Neuronal stem cell (in vitro differentiated cells): Measurements from ENCODE around the gene SEMA6A.
A peak's percentile ranks its signal among the peaks of the same experiment; 100 is the strongest.

Experiments
- DNase-seq: peaks from one replicate; pipeline ENCODE4 v3.0.0-alpha.2; 2013; ENCODE audit warnings: low spot score
- H2AFZ ChIP-seq: one replicate; pipeline ENCODE4 v1.6.1; 2013; ENCODE audit warnings: mild to moderate bottlenecking, low read length, inconsistent platforms
- H2AK5ac ChIP-seq: 2 replicates; pipeline ENCODE4 v1.6.1; 2013; ENCODE audit warnings: low read depth, mild to moderate bottlenecking, inconsistent platforms, low read length, moderate library complexity, mixed read lengths
- H2BK120ac ChIP-seq: 2 replicates; pipeline ENCODE4 v1.6.1; 2013; ENCODE audit warnings: low read depth, mild to moderate bottlenecking, inconsistent platforms, low read length, moderate library complexity, mixed read lengths
- H2BK12ac ChIP-seq: one replicate; pipeline ENCODE4 v1.6.1; 2013; ENCODE audit warnings: low read length, inconsistent platforms
- H2BK15ac ChIP-seq: 2 replicates; pipeline ENCODE4 v1.6.1; 2013; ENCODE audit warnings: mild to moderate bottlenecking, low read length, inconsistent platforms, mixed read lengths
- H2BK5ac ChIP-seq: one replicate; pipeline ENCODE4 v1.6.1; 2013; ENCODE audit warnings: inconsistent platforms, mild to moderate bottlenecking, low read length, moderate library complexity
- H3K14ac ChIP-seq: one replicate; pipeline ENCODE4 v1.6.1; 2013; ENCODE audit warnings: low read length, inconsistent platforms
- H3K18ac ChIP-seq: 2 replicates; pipeline ENCODE4 v1.6.1; 2013; ENCODE audit warnings: low read length, inconsistent platforms
- H3K23ac ChIP-seq: 2 replicates; pipeline ENCODE4 v1.6.1; 2013; ENCODE audit warnings: low read depth, mild to moderate bottlenecking, mixed read lengths, low read length, inconsistent platforms; ENCODE audit not compliant: poor library complexity
- H3K27ac ChIP-seq: replicated peaks from 3 replicates; pipeline ENCODE4 v1.5.1; 2013; ENCODE audit warnings: low read length, inconsistent platforms
- H3K27me3 ChIP-seq, 3 experiments: 2 replicates each; pipeline ENCODE4 v1.6.1; 2013; ENCODE audit warnings: low read length in 3 of 3, mild to moderate bottlenecking in 2 of 3, inconsistent platforms in 1 of 3, low read depth in 1 of 3, mixed read lengths in 1 of 3, moderate library complexity in 1 of 3; ENCODE audit not compliant: control insufficient read depth in 3 of 3, insufficient read depth in 3 of 3
- H3K36me3 ChIP-seq, 2 donors: replicated peaks in 1 of 2; 2 replicates each; pipeline ENCODE4 v1.6.1; 2013; ENCODE audit warnings: low read length in 2 of 2; ENCODE audit not compliant: control insufficient read depth in 2 of 2, insufficient read depth in 2 of 2
- H3K4ac ChIP-seq: 2 replicates; pipeline ENCODE4 v1.6.1; 2013; ENCODE audit warnings: inconsistent platforms, mild to moderate bottlenecking, low read length, moderate library complexity
- H3K4me1 ChIP-seq, 2 donors: 1 replicate in 1 of 2; 2 replicates in 1 of 2; pipeline ENCODE4 v1.6.1; 2013; ENCODE audit warnings: low read length in 2 of 2, low read depth in 1 of 2; ENCODE audit not compliant: control insufficient read depth in 2 of 2, insufficient read depth in 1 of 2
- H3K4me2 ChIP-seq: one replicate; pipeline ENCODE4 v1.6.1; 2013; ENCODE audit warnings: mild to moderate bottlenecking, low read length, inconsistent platforms; ENCODE audit not compliant: insufficient read depth, poor library complexity, severe bottlenecking
- H3K4me3 ChIP-seq, 2 donors: 2 replicates each; pipeline ENCODE4 v1.5.1; 2013; ENCODE audit warnings: low read length in 2 of 2, mild to moderate bottlenecking in 2 of 2, inconsistent platforms in 1 of 2, moderate library complexity in 1 of 2
- H3K79me1 ChIP-seq: one replicate; pipeline ENCODE4 v1.6.1; 2013; ENCODE audit warnings: low read depth, mild to moderate bottlenecking, inconsistent platforms, low read length, moderate library complexity
- H3K9ac ChIP-seq: one replicate; pipeline ENCODE4 v1.6.1; 2013; ENCODE audit warnings: mild to moderate bottlenecking, low read depth, low read length, inconsistent platforms; ENCODE audit not compliant: poor library complexity
- H3K9me3 ChIP-seq, 2 donors: replicated peaks in 1 of 2; 2 replicates each; pipeline versions ENCODE3 to v1.6.1; 2013; ENCODE audit warnings: low read length in 2 of 2, mild to moderate bottlenecking in 2 of 2, inconsistent platforms in 1 of 2, low read depth in 1 of 2, mixed read lengths in 1 of 2, moderate library complexity in 1 of 2; ENCODE audit not compliant: control insufficient read depth in 2 of 2, insufficient read depth in 1 of 2
- H4K8ac ChIP-seq: one replicate; pipeline ENCODE4 v1.6.1; 2013; ENCODE audit warnings: low read depth, mild to moderate bottlenecking, inconsistent platforms, low read length, moderate library complexity
- H4K91ac ChIP-seq: one replicate; pipeline ENCODE4 v1.6.1; 2013; ENCODE audit warnings: low read length, low read depth, mild to moderate bottlenecking, inconsistent platforms; ENCODE audit not compliant: poor library complexity
- WGBS, 2 donors: extraction: QIAGEN DNeasy Blood & Tissue Kit; methylation state at CpG; one replicate each; pipeline ENCODE4 v1.1.7; 2013; ENCODE audit warnings: missing lambda C conversion rate in 2 of 2, mixed read lengths in 1 of 2; ENCODE audit not compliant: insufficient read length in 2 of 2, insufficient replicate concordance in 1 of 2; ENCODE audit errors: extremely low coverage in 2 of 2; 5-methylcytosine and 5-hydroxymethylcytosine counted together

SEMA6A gene

GRCh38 chr5:116554764-116555163 lies 19.9 kb downstream of the SEMA6A start:
- Histone ChIP-seq H3K4ac (no peak overlapping the region), H2AK5ac (no peak overlapping the region), H3K23ac (no peak overlapping the region), H3K18ac (no peak overlapping the region), H2BK120ac (no peak overlapping the region), H3K9ac (no peak overlapping the region), H3K27me3 (no peaks in the 10 kb centered on the region), H3K79me1 (no peaks in the 10 kb centered on the region), H2BK15ac (no peak overlapping the region), H3K36me3 (no peaks in the 10 kb centered on the region), H4K91ac (no peak overlapping the region), H3K4me1 (peaks cover 6 to 12% of the 10 kb centered on the region in 2 donors), H4K8ac (no peak overlapping the region), H2BK5ac (no peak overlapping the region), H3K4me2 (no peak overlapping the region), H3K9me3 (no peaks in the 10 kb centered on the region), H3K27ac (peak overlapping the region; percentile 9), H3K14ac (no peak overlapping the region), H3K4me3 (no peak overlapping the region), H2AFZ (no peak overlapping the region), H2BK12ac (no peak overlapping the region)
- no peak for DNase-seq
- whole genome bisulfite sequencing, 2 donors = no CpG with 5 or more reads among the region's 2 CpGs

DNA sequence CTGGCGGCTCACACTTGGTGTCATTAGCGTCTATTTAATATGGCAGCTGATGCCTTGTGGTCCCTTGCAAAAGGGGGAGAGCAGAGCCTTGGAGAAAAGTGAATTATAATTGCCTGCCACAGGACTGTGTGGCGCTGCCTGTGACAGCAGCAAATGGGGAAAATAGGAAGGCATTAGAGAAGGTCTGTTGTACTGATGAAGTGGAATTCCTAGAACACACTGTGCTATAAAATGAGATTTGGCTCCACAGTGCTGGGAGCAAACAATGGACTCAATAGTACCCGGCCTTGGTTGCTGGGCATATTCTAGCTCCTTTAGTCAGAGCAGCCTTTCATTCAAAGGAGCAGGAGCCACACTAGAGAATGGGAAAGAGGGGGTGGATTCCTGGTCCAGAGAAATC lies 21.3 kb downstream of the SEMA6A start:
- H3K4me1 ChIP-seq = peaks cover 6 to 9% of the 10 kb centered on the region in 2 donors
- H2BK15ac ChIP-seq = no peak overlapping the region
- H3K9ac ChIP-seq = no peak overlapping the region
- H3K27ac ChIP-seq = peak overlapping the region; percentile 84
- H3K4ac ChIP-seq = no peak overlapping the region
- no peaks in the 10 kb centered on the region for H3K27me3 ChIP-seq
- H3K18ac ChIP-seq = no peak overlapping the region
- no peak overlapping the region for H3K23ac ChIP-seq
- DNase-seq = peak; percentile 62
- peak overlapping the region; percentile 2 for H2AFZ ChIP-seq
- no peak overlapping the region for H2BK120ac ChIP-seq
- no peak overlapping the region for H3K4me3 ChIP-seq
- H4K8ac ChIP-seq = no peak overlapping the region
- H3K36me3 ChIP-seq = no peaks in the 10 kb centered on the region
- no peak overlapping the region for H2AK5ac ChIP-seq
- no peak overlapping the region for H2BK12ac ChIP-seq
- H3K79me1 ChIP-seq = no peaks in the 10 kb centered on the region
- no CpG with 5 or more reads among the region's 4 CpGs for WGBS, 2 donors
- no peaks in the 10 kb centered on the region for H3K9me3 ChIP-seq
- no peak overlapping the region for H2BK5ac ChIP-seq
- no peak overlapping the region for H4K91ac ChIP-seq
- H3K14ac ChIP-seq = no peak overlapping the region
- H3K4me2 ChIP-seq = no peak overlapping the region

DNA sequence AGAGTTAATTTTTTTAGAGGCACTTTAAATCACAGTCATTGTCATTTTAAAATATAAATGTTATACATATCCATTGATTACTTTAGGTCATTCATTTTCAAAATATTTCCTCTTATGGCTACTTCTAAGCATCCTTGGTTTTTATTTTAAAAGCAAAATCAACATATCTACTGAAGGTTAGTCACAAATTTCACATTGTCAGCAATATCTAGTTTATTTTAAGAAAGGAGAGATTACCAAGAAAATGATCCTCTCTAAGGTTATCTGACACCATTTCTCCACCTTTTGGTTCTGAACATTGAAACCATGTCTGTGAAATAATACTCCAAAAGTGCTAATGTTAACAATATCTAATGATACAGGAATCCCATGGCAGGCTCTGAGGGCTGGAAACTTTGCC lies 24.5 kb downstream of the SEMA6A start:
- Histone ChIP-seq H4K8ac (no peak overlapping the region), H2BK5ac (no peak overlapping the region), H3K14ac (no peak overlapping the region), H2AFZ (no peak overlapping the region), H4K91ac (no peak overlapping the region), H2BK120ac (no peak overlapping the region), H3K18ac (no peak overlapping the region), H3K4me3 (no peak overlapping the region), H3K4me1 (peaks cover 6 to 8% of the 10 kb centered on the region in 2 donors), H2AK5ac (no peak overlapping the region), H2BK12ac (no peak overlapping the region), H3K9me3 (peaks cover 9 to 13% of the 10 kb centered on the region in 2 donors), H2BK15ac (no peak overlapping the region), H3K9ac (no peak overlapping the region), H3K23ac (no peak overlapping the region), H3K36me3 (peaks cover 0 to 6% of the 10 kb centered on the region in 2 donors), H3K4me2 (no peak overlapping the region), H3K4ac (no peak overlapping the region), H3K79me1 (no peaks in the 10 kb centered on the region), H3K27me3 (no peaks in the 10 kb centered on the region), H3K27ac (no peak overlapping the region)
- DNase-seq = no peak

GRCh38 chr5:116546743-116547124 lies 27.9 kb downstream of the SEMA6A start:
- no peak overlapping the region for H2AFZ ChIP-seq
- H3K4me3 ChIP-seq = no peak overlapping the region
- H3K4ac ChIP-seq = no peak overlapping the region
- no peak overlapping the region for H2BK15ac ChIP-seq
- H3K14ac ChIP-seq = no peak overlapping the region
- H3K27me3 ChIP-seq = no peaks in the 10 kb centered on the region
- H3K23ac ChIP-seq = no peak overlapping the region
- no peak overlapping the region for H2BK120ac ChIP-seq
- H3K36me3 ChIP-seq = peaks cover 0 to 6% of the 10 kb centered on the region in 2 donors
- H4K8ac ChIP-seq = no peak overlapping the region
- H3K4me1 ChIP-seq = no peaks in the 10 kb centered on the region
- no peak for DNase-seq
- no peak overlapping the region for H2BK12ac ChIP-seq
- no peak overlapping the region for H3K18ac ChIP-seq
- no peaks in the 10 kb centered on the region for H3K79me1 ChIP-seq
- no peak overlapping the region for H3K9ac ChIP-seq
- no CpG with 5 or more reads among the region's 1 CpG for WGBS, 2 donors
- H2BK5ac ChIP-seq = no peak overlapping the region
- H3K4me2 ChIP-seq = no peak overlapping the region
- no peak overlapping the region for H4K91ac ChIP-seq
- H3K27ac ChIP-seq = no peak overlapping the region
- peaks cover 9 to 18% of the 10 kb centered on the region in 2 donors for H3K9me3 ChIP-seq
- no peak overlapping the region for H2AK5ac ChIP-seq
